ENCODE data around the gene SGSM2.

Gene SGSM2

DNA sequence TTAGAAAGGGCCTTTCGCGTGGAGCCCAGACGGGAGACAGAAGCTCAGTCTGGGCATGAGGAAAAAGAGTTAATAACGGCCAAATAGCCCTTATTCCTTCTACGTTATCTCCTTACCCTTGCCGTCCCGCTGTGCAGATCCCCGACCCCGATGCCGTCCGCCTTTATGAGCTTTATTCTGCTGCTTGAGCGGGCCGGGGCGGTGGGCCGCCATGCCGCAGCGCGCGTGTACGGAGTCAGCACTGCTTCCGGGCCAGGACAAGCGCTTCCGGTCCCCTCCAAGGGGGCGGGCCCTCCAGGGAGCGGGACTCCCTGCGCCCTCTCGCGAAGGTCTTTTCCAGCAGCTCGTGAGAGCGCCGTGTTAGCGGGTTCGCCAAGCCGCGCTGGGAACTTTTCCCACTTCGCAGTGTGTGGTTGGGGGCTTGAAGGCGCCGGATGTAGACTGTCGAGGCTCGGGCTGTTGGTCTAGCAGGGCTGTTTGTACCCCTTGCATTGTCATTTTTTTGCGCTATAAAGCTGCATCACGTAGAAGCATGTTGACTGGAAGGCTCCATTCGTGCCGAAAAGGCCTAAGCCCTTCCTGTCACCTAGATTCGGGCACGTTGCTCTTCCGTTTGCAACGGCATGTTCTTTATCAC, 968 bp upstream of the SGSM2 start, which contains the start of gene TSR1:
TSS of gene TSR1 (minus strand) at position 243 of the 637 bp plus-strand sequence. CDS start at position 213, 30 bp downstream.
- peak; percentile 95 for DNase-seq

- DNase-seq, result peak; percentile 63
Measured at GRCh38 chr17:2337544-2338314, 428 bp downstream of the SGSM2 start.

DNA sequence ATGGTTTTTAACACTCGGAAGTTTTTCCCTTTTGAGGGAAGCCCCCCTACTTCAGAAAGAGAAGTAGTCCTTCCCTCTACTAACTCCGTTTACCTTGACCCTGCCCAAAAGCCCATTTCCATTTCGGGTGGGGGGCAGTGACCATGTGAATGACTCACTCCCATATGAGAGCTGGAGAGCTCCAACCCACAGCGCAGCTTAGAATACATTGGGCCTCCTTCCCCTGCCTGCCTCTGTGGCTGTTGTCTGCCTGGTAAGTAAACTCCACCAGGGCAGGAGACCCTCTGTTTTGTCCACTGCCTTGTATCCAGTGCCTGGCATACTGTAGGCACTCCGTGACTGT, 985 bp downstream of the SGSM2 start:
- DNase-seq, result no peak

DNA sequence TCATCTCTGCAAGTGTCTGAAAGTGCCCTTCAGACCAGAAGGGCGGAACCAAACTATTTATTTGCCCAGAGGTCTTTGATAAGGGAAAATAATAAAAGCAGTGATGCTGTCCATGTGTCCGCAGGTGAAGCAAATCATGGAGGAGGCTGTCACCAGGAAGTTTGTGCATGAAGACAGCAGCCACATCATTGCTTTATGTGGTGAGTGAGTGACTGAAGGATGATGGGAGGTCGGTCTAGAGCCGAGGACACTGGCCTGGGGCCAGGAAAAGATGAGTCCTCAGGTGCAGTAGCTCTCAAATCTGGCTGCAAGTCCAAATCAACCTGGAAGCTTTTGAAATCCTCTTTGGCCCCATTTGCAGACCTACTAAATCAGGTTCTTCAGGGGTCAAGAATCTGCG, 6.1 kb downstream of the SGSM2 start:
- DNase-seq, result no peak

DNA sequence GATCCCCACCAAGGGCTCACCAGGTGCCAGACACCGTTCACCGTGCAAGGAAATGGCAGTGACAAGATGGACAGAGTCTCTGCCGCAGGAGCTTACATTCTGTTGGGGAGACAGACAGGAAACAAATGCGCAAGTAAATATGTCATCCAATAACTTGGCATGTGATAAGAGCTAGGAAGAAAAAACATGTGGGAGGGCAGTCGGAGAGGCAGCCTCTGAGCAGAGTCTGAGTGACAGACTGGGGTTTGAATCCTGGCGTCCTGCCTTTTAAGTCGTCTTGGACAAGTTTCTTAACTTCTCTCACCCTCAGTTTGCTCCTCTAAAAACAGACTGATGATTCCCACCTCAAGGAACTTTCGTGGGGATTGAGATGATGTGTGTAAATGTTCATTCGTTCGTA, 7.2 kb downstream of the SGSM2 start:
- DNase-seq, result no peak

- no peak for DNase-seq
Measured at GRCh38 chr17:2346475-2346874, 9.2 kb downstream of the SGSM2 start.

DNA sequence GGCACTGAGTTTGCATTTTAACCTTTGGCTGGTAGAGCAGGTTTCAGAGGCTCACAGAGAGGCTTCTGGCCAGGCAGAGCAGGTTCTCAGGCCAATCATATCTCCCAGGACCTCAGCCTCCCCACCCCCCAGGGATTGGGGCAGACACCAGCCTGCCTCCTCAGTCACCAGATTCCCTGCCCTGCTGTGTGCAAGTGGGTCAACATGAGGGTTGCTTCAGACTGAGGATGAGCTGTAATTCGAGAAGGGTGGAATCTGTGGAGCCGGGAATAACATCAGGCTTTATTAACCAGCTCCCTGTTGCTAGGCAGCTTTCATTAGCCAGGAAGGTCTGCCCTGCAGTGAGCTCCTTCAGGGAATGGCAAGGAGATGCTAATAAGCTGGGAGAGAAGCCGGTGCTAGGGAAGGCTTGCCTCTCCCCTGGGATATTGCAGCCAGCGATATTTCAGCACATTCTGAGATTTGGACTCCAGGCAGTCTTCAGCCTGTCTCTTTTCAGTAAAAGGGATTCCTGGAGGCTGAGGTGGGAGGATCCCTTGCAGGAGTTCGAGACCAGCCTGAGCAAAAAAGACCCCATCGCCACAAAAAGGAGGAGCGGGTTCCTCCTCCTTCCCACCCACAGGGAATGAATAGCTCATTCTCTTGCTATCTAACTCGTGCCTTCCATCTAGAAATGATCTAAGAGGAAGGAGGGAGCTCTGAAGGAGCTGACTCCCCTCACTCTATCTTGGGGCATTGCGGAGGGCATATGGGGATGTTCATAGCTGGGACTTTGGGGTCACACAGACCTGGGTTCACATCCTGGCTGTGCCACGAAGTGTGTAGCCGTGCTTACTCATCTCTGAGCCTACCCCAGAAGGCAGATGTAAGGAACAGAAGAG, 10.7 kb downstream of the SGSM2 start:
- DNase-seq, result no peak

DNA sequence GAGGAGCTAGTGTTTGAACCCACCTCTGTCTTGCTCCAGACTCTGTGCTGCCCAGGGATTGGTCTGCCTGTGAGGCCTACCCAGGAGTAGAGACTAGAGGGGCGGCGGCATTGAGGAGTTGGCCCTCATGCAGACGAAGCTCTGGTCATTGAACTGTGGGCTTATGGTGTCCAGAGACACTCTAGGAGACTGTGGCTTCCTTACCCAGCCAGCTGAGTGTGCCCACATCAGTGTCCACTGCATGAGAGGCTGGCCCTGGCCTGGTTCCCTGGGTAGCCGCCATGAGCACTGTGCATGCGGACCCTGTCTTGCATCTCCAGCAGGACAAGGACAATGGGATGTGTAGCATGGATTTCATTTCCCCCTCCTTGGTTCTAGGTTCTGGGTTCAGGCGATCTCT, 14.0 kb downstream of the SGSM2 start:
- DNase-seq, result no peak

- DNase-seq, result no peak
Measured at GRCh38 chr17:2354311-2354710, 17.0 kb downstream of the SGSM2 start.

GRCh38 chr17:2357237-2357636, 19.9 kb downstream of the SGSM2 start:
- no peak for DNase-seq

GRCh38 chr17:2357931-2358434, 20.7 kb downstream of the SGSM2 start:
- DNase-seq, result peak; percentile 11

GRCh38 chr17:2361010-2361760, 23.9 kb downstream of the SGSM2 start:
- no peak for DNase-seq

GRCh38 chr17:2362016-2362415, 24.7 kb downstream of the SGSM2 start:
- no peak for DNase-seq

- DNase-seq, result no peak
Measured at GRCh38 chr17:2362416-2362815, 25.1 kb downstream of the SGSM2 start.

GRCh38 chr17:2362881-2363280, 25.6 kb downstream of the SGSM2 start:
- no peak for DNase-seq

GRCh38 chr17:2363318-2363717, 26.0 kb downstream of the SGSM2 start:
- no peak for DNase-seq

- peak; percentile 60 for DNase-seq
Measured at GRCh38 chr17:2363851-2364762, 26.8 kb downstream of the SGSM2 start.

DNA sequence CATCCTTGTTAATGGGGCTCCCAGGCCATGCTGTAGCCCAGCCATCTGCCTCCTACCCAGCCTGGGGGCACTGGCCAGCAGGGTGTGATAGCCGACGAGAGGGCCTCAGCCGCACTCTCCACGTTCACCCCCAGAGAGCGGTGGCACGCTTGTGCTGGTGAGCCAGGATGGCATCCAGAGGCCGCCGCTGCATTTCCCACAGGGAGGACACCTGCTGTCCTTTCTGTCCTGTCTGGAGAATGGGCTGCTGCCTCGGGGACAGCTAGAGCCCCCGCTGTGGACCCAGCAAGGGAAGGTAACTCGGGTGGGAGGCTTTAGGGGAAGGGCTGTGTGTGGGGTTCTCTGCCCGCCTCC, 27.4 kb downstream of the SGSM2 start:
- no peak for DNase-seq

- DNase-seq, result no peak
Measured at GRCh38 chr17:2365132-2365531, 27.8 kb downstream of the SGSM2 start.

DNA sequence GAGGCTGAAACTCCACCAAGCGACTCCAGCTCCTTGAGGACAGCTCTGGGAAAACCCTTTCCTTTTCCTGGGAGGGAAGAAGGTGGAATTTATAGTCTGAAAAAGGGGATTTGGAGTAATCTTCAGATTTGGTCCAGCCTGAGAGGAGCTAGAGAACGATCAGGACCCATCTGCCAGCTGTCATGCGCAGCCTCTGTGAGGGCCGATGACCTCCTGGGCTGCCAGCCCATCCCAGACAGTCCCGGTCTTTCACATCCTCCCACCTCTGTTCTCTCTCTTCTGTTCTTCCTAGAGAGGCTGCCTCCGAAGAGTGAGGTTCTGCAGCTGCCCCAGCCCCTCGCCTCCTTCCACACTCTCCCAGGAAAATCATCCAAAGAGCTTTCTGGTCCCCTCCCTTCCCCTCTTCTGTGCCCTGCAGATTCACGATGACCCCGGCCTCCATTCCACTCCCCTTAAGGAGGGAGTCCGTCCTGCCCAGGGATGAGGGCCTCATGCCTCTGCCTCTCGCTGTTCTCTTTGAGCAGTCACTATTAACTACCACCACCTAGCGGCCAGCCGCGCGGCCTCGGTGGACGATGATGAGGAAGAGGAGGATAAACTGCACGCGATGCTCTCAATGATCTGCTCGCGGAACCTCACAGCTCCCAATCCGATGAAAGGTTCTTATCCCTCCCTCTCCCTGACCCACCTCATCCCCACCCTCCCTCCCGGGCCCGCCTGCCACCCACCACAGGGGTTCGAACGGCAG, 29.6 kb downstream of the SGSM2 start:
- DNase-seq, result no peak

GRCh38 chr17:2368359-2368758, 31.1 kb downstream of the SGSM2 start:
- DNase-seq, result no peak
